ENCODE measurements around the gene RNASEL.

Gene RNASEL

GRCh38 chr1:182601913-182602312 lies 12.9 kb upstream of the RNASEL start:
- no peaks in the 10 kb centered on the region for H3K9me3 ChIP-seq (ENCODE audit: low read length)
- H2AFZ ChIP-seq (ENCODE audit: low read depth, low read length): no peak overlapping the region
- H3K36me3 ChIP-seq (ENCODE audit: insufficient read depth, low read length): no peaks in the 10 kb centered on the region
- peaks cover 2% of the 10 kb centered on the region for H3K27me3 ChIP-seq (ENCODE audit: insufficient read depth, low read length)
- no peak overlapping the region for H3K4me3 ChIP-seq (ENCODE audit: low read length)
- H3K4me1 ChIP-seq (ENCODE audit: insufficient read depth, low read length): peaks cover 11% of the 10 kb centered on the region

- H3K4me1 ChIP-seq (ENCODE audit: insufficient read depth, low read length): peaks cover 6% of the 10 kb centered on the region
- H3K9me3 ChIP-seq (ENCODE audit: low read length): no peaks in the 10 kb centered on the region
- no peaks in the 10 kb centered on the region for H3K36me3 ChIP-seq (ENCODE audit: insufficient read depth, low read length)
- H3K4me3 ChIP-seq (ENCODE audit: low read length): no peak overlapping the region
- H3K27me3 ChIP-seq (ENCODE audit: insufficient read depth, low read length): peaks cover 4% of the 10 kb centered on the region
- no peak overlapping the region for H2AFZ ChIP-seq (ENCODE audit: low read depth, low read length)
These were observed 12.3 kb upstream of the RNASEL start for GRCh38 chr1:182601416-182601786.

GRCh38 chr1:182600745-182601415 lies 11.8 kb upstream of the RNASEL start:
- Histone ChIP-seq H3K36me3 (ENCODE audit: insufficient read depth, low read length) (no peaks in the 10 kb centered on the region), H2AFZ (ENCODE audit: low read depth, low read length) (no peak overlapping the region), H3K4me3 (ENCODE audit: low read length) (no peak overlapping the region), H3K27me3 (ENCODE audit: insufficient read depth, low read length) (peaks cover 4% of the 10 kb centered on the region), H3K4me1 (ENCODE audit: insufficient read depth, low read length) (peaks cover 5% of the 10 kb centered on the region), H3K9me3 (ENCODE audit: low read length) (no peaks in the 10 kb centered on the region)

- Histone ChIP-seq H2AFZ (ENCODE audit: low read depth, low read length) (no peak overlapping the region), H3K4me1 (ENCODE audit: insufficient read depth, low read length) (peaks cover 5% of the 10 kb centered on the region), H3K9me3 (ENCODE audit: low read length) (no peaks in the 10 kb centered on the region), H3K36me3 (ENCODE audit: insufficient read depth, low read length) (no peaks in the 10 kb centered on the region), H3K27me3 (ENCODE audit: insufficient read depth, low read length) (peaks cover 4% of the 10 kb centered on the region), H3K4me3 (ENCODE audit: low read length) (no peak overlapping the region)
These were observed 11.1 kb upstream of the RNASEL start for GRCh38 chr1:182600036-182600713.

GRCh38 chr1:182599339-182599738 lies 10.3 kb upstream of the RNASEL start:
- Histone ChIP-seq H3K27me3 (ENCODE audit: insufficient read depth, low read length) (peaks cover 4% of the 10 kb centered on the region), H2AFZ (ENCODE audit: low read depth, low read length) (no peak overlapping the region), H3K9me3 (ENCODE audit: low read length) (no peaks in the 10 kb centered on the region), H3K36me3 (ENCODE audit: insufficient read depth, low read length) (no peaks in the 10 kb centered on the region), H3K4me1 (ENCODE audit: insufficient read depth, low read length) (peaks cover 5% of the 10 kb centered on the region), H3K4me3 (ENCODE audit: low read length) (no peak overlapping the region)

- Histone ChIP-seq H3K27me3 (ENCODE audit: insufficient read depth, low read length) (peaks cover 6% of the 10 kb centered on the region), H3K4me1 (ENCODE audit: insufficient read depth, low read length) (peaks cover 5% of the 10 kb centered on the region), H3K4me3 (ENCODE audit: low read length) (no peak overlapping the region)
These were observed 9.2 kb upstream of the RNASEL start for GRCh38 chr1:182598296-182598695.

GRCh38 chr1:182596934-182597333 lies 7.9 kb upstream of the RNASEL start:
- Histone ChIP-seq H3K4me3 (ENCODE audit: low read length) (no peak overlapping the region), H2AFZ (ENCODE audit: low read depth, low read length) (no peak overlapping the region), H3K36me3 (ENCODE audit: insufficient read depth, low read length) (no peaks in the 10 kb centered on the region), H3K9me3 (ENCODE audit: low read length) (no peaks in the 10 kb centered on the region), H3K27me3 (ENCODE audit: insufficient read depth, low read length) (peaks cover 6% of the 10 kb centered on the region), H3K4me1 (ENCODE audit: insufficient read depth, low read length) (peaks cover 5% of the 10 kb centered on the region)

More at GRCh38 chr1:182598296-182598695, 9.2 kb upstream of the RNASEL start:
- no peaks in the 10 kb centered on the region for H3K9me3 ChIP-seq (ENCODE audit: low read length)
- H3K36me3 ChIP-seq (ENCODE audit: insufficient read depth, low read length): no peaks in the 10 kb centered on the region
- no peak overlapping the region for H2AFZ ChIP-seq (ENCODE audit: low read depth, low read length)

GRCh38 chr1:182595641-182596240 lies 6.7 kb upstream of the RNASEL start:
- H3K4me3 ChIP-seq (ENCODE audit: low read length): no peak overlapping the region
- H3K4me1 ChIP-seq (ENCODE audit: insufficient read depth, low read length): no peaks in the 10 kb centered on the region
- peaks cover 6% of the 10 kb centered on the region for H3K27me3 ChIP-seq (ENCODE audit: insufficient read depth, low read length)
- H3K36me3 ChIP-seq (ENCODE audit: insufficient read depth, low read length): no peaks in the 10 kb centered on the region
- no peaks in the 10 kb centered on the region for H3K9me3 ChIP-seq (ENCODE audit: low read length)
- H2AFZ ChIP-seq (ENCODE audit: low read depth, low read length): no peak overlapping the region

- H2AFZ ChIP-seq (ENCODE audit: low read depth, low read length): no peak overlapping the region
- H3K4me3 ChIP-seq (ENCODE audit: low read length): no peak overlapping the region
- peaks cover 3% of the 10 kb centered on the region for H3K4me1 ChIP-seq (ENCODE audit: insufficient read depth, low read length)
- peaks cover 3% of the 10 kb centered on the region for H3K27me3 ChIP-seq (ENCODE audit: insufficient read depth, low read length)
- no peaks in the 10 kb centered on the region for H3K9me3 ChIP-seq (ENCODE audit: low read length)
- H3K36me3 ChIP-seq (ENCODE audit: insufficient read depth, low read length): no peaks in the 10 kb centered on the region
These were observed 875 bp upstream of the RNASEL start for GRCh38 chr1:182589931-182590330.

GRCh38 chr1:182589520-182589919 lies 464 bp upstream of the RNASEL start:
- peaks cover 3% of the 10 kb centered on the region for H3K4me1 ChIP-seq (ENCODE audit: insufficient read depth, low read length)
- H3K9me3 ChIP-seq (ENCODE audit: low read length): no peaks in the 10 kb centered on the region
- peak overlapping the region; percentile 59 for H2AFZ ChIP-seq (ENCODE audit: low read depth, low read length)
- H3K4me3 ChIP-seq (ENCODE audit: low read length): peak overlapping the region; percentile 53
- H3K27me3 ChIP-seq (ENCODE audit: insufficient read depth, low read length): peaks cover 3% of the 10 kb centered on the region
- H3K36me3 ChIP-seq (ENCODE audit: insufficient read depth, low read length): no peaks in the 10 kb centered on the region

GRCh38 chr1:182587666-182588499 lies 1.2 kb downstream of the RNASEL start:
- peak overlapping the region; percentile 53 for H3K4me3 ChIP-seq (ENCODE audit: low read length)
- H3K4me1 ChIP-seq (ENCODE audit: insufficient read depth, low read length): peaks cover 3% of the 10 kb centered on the region
- H2AFZ ChIP-seq (ENCODE audit: low read depth, low read length): peak overlapping the region; percentile 59
- no peaks in the 10 kb centered on the region for H3K27me3 ChIP-seq (ENCODE audit: insufficient read depth, low read length)
- H3K36me3 ChIP-seq (ENCODE audit: insufficient read depth, low read length): no peaks in the 10 kb centered on the region
- H3K9me3 ChIP-seq (ENCODE audit: low read length): no peaks in the 10 kb centered on the region

- Histone ChIP-seq H3K27me3 (ENCODE audit: insufficient read depth, low read length) (no peaks in the 10 kb centered on the region), H2AFZ (ENCODE audit: low read depth, low read length) (no peak overlapping the region)
These were observed 2.0 kb downstream of the RNASEL start for GRCh38 chr1:182587093-182587492.

GRCh38 chr1:182586380-182586779 lies 2.7 kb downstream of the RNASEL start:
- H3K27me3 ChIP-seq (ENCODE audit: insufficient read depth, low read length): no peaks in the 10 kb centered on the region

More at GRCh38 chr1:182587093-182587492, 2.0 kb downstream of the RNASEL start:
- Histone ChIP-seq H3K4me3 (ENCODE audit: low read length) (no peak overlapping the region), H3K36me3 (ENCODE audit: insufficient read depth, low read length) (no peaks in the 10 kb centered on the region), H3K9me3 (ENCODE audit: low read length) (no peaks in the 10 kb centered on the region), H3K4me1 (ENCODE audit: insufficient read depth, low read length) (peaks cover 3% of the 10 kb centered on the region)

More at GRCh38 chr1:182586380-182586779, 2.7 kb downstream of the RNASEL start:
- no peaks in the 10 kb centered on the region for H3K36me3 ChIP-seq (ENCODE audit: insufficient read depth, low read length)
- H3K4me3 ChIP-seq (ENCODE audit: low read length): no peak overlapping the region
- no peak overlapping the region for H2AFZ ChIP-seq (ENCODE audit: low read depth, low read length)
- no peaks in the 10 kb centered on the region for H3K9me3 ChIP-seq (ENCODE audit: low read length)
- peaks cover 3% of the 10 kb centered on the region for H3K4me1 ChIP-seq (ENCODE audit: insufficient read depth, low read length)

Data from neuron (in vitro differentiated cells).